ENCODE measurements around the gene UGT3A2.

DNA sequence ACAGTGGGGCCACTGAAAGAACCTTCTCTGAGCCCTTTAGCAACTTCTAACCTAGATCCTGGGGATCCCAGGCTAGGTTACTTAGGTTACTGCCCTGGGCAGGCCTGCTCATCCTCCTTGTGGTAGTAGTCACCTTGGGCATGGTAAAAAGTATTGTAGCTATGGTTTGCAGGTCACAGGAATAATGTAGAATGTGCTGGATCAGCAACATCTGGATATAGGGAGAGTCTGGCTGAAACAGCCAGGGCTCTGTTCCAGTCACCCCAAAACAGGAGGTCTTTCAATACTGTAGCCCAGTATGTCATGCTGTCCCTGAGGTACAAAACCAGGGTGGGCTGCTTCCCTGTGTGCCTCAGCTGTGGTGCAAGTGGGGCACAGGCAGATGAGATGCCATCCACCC, 33.6 kb downstream of the UGT3A2 start:
- TF ChIP-seq, protein P1, sequence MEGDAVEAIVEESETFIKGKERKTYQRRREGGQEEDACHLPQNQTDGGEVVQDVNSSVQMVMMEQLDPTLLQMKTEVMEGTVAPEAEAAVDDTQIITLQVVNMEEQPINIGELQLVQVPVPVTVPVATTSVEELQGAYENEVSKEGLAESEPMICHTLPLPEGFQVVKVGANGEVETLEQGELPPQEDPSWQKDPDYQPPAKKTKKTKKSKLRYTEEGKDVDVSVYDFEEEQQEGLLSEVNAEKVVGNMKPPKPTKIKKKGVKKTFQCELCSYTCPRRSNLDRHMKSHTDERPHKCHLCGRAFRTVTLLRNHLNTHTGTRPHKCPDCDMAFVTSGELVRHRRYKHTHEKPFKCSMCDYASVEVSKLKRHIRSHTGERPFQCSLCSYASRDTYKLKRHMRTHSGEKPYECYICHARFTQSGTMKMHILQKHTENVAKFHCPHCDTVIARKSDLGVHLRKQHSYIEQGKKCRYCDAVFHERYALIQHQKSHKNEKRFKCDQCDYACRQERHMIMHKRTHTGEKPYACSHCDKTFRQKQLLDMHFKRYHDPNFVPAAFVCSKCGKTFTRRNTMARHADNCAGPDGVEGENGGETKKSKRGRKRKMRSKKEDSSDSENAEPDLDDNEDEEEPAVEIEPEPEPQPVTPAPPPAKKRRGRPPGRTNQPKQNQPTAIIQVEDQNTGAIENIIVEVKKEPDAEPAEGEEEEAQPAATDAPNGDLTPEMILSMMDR (conservative IDR thresholded peaks at IDR 0.05), result no peak
- TF ChIP-seq EZH2 (IDR thresholded peaks at IDR 0.05; ENCODE audit: low read depth), result no peak
